AG04449 (cell line): Measurements from ENCODE around the gene TPCN1.
A peak's percentile ranks its signal among the peaks of the same experiment; 100 is the strongest.

Experiments used
- CTCF ChIA-PET: fragments of 350-600 bp; formaldehyde crosslinking; extraction: SDS; loops from one replicate; lab custom pipeline; 2021; ENCODE audit warnings: antibody characterized with exemption; lab: Yijun Ruan, JAX
- POLR2A ChIA-PET: fragments of 400-600, 350-600 bp; formaldehyde crosslinking; extraction: SDS; loops from one replicate; lab custom pipeline; 2020; ENCODE audit warnings: antibody characterized with exemption, inconsistent platforms; lab: Yijun Ruan, JAX
- DNase-seq: peaks from one replicate; pipeline ENCODE4 v3.0.0-alpha.2; 2010; ENCODE audit warnings: low read depth, low spot score
- H3K4me3 ChIP-seq: 2 replicates; pipeline ENCODE4 v1.5.1; 2011; ENCODE audit warnings: low read depth, mild to moderate bottlenecking, control low read depth, low read length
- CTCF ChIP-seq: IDR thresholded peaks from one replicate; pipeline ENCODE4 v1.5.1; 2011; ENCODE audit warnings: mild to moderate bottlenecking, moderate library complexity, low read length, control low read depth, inconsistent platforms; ENCODE audit not compliant: insufficient read depth; ENCODE audit errors: missing control alignments

Gene TPCN1

GRCh38 chr12:113316155-113316554, 94.9 kb downstream of the TPCN1 start:
- no peak for DNase-seq
- no peak overlapping the region for H3K4me3 ChIP-seq
- no peak for TF ChIP-seq CTCF
- POLR2A ChIA-PET, result no interaction called here
- CTCF ChIA-PET, result interaction anchor here (1.2 to 1.3 kb wide), 2 partner anchors 9 to 91 kb away, joined by 3 to 4 read pairs; no protein-coding TSS in a partner anchor

GRCh38 chr12:113317122-113317521, 95.9 kb downstream of the TPCN1 start:
- H3K4me3 ChIP-seq, result no peak overlapping the region
- TF ChIP-seq CTCF, result no peak
- no peak for DNase-seq
- ChIA-PET CTCF (interaction anchor here (1.3 kb wide), 1 partner anchor 10 kb away, joined by 4 read pairs; no protein-coding TSS in a partner anchor), POLR2A (no interaction called here)

GRCh38 chr12:113318046-113318656, 96.9 kb downstream of the TPCN1 start:
- ChIA-PET POLR2A (no interaction called here), CTCF (no interaction called here)
- TF ChIP-seq CTCF, result no peak
- DNase-seq, result no peak
- H3K4me3 ChIP-seq, result no peak overlapping the region

- no peak overlapping the region for H3K4me3 ChIP-seq
- DNase-seq, result no peak
- ChIA-PET POLR2A (no interaction called here), CTCF (interaction anchor here (1.6 to 4.7 kb wide), 2 partner anchors 8 to 106 kb away, joined by 7 to 36 read pairs; no protein-coding TSS in a partner anchor)
- TF ChIP-seq CTCF, result no peak
These were observed 97.8 kb downstream of the TPCN1 start for GRCh38 chr12:113318900-113319628.

- CTCF ChIA-PET, result interaction anchor here (1.6 to 4.7 kb wide), 2 partner anchors 9 to 105 kb away, joined by 7 to 36 read pairs; no protein-coding TSS in a partner anchor
- no peak overlapping the region for H3K4me3 ChIP-seq
- POLR2A ChIA-PET, result no interaction called here
- no peak for TF ChIP-seq CTCF
- no peak for DNase-seq
These were observed 99.1 kb downstream of the TPCN1 start for GRCh38 chr12:113320401-113320800.

GRCh38 chr12:113322343-113322742, 101.1 kb downstream of the TPCN1 start:
- POLR2A ChIA-PET, result interaction anchor here (0.8 kb wide), 1 partner anchor 13 kb away, joined by 3 read pairs; the partner anchor contains the start of gene SLC8B1
- DNase-seq, result peak; percentile 54
- CTCF ChIA-PET, result interaction anchor here (0.9 to 4.7 kb wide), 5 partner anchors 10 to 125 kb away, joined by 3 to 36 read pairs (median 4); no protein-coding TSS in a partner anchor
- TF ChIP-seq CTCF, result no peak
- H3K4me3 ChIP-seq, result no peak overlapping the region
